ENCODE results near the gene PRICKLE2.

PRICKLE2 gene

DNA sequence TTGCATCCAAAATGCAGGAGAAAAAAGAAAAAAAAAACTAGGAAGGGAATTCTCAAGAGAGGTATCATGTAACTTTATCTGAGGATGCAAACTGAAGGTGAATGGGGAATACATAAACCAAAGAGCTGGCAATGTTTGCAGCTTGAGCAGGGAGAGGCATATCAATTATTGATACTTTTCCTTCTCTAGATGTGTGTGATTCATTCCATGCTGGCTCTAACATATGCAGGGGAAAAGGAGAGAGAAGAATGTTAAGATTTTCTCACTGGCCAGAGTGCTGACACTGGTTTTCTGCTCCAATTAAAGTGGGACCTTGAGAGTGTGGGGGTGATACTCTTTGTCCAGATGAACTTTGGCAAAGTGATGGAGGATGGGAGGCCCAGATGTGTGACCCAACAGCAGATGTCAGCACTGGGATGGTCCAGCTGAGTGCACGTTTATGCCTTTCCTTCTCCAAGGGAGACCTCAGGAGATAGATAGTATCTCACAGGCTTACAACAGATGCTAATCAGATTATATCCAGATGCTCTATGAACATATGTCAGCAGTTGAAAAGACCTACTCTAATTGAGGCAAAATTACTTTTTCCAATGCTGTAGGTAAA is 152.0 kb downstream of the PRICKLE2 start:
- no peak for DNase-seq (ENCODE audit: low spot score)

- DNase-seq (ENCODE audit: low spot score): no peak
Measured at GRCh38 chr3:64072126-64072525, 153.1 kb downstream of the PRICKLE2 start.

- DNase-seq (ENCODE audit: low spot score): no peak
Measured at GRCh38 chr3:64070704-64071103, 154.6 kb downstream of the PRICKLE2 start.

GRCh38 chr3:64067506-64068346 is 157.5 kb downstream of the PRICKLE2 start:
- no peak for DNase-seq (ENCODE audit: low spot score)

GRCh38 chr3:64064804-64065203 is 160.5 kb downstream of the PRICKLE2 start:
- DNase-seq (ENCODE audit: low spot score): no peak

DNA sequence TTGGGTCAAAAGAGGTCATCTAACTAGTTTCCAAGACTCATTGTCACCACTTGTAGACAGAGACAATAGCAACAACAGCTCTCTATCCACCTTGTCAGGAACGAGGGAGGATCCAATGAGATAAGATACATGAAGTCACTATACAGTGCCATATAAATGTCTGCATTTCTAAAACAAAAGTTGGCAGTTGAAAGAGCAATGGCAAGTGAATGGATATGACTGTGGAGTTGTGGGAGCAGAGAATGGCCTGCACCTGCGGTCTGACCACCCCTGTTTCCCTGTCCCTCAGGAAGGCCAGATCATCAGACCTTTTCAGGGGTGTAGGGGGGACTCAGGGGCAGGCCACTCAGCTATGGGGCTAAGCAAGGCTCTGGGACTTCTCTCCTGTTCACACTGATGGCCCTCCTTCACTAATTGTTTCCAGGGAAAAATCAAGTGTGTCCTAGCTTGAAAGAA is 161.3 kb downstream of the PRICKLE2 start:
- DNase-seq (ENCODE audit: low spot score): no peak

DNA sequence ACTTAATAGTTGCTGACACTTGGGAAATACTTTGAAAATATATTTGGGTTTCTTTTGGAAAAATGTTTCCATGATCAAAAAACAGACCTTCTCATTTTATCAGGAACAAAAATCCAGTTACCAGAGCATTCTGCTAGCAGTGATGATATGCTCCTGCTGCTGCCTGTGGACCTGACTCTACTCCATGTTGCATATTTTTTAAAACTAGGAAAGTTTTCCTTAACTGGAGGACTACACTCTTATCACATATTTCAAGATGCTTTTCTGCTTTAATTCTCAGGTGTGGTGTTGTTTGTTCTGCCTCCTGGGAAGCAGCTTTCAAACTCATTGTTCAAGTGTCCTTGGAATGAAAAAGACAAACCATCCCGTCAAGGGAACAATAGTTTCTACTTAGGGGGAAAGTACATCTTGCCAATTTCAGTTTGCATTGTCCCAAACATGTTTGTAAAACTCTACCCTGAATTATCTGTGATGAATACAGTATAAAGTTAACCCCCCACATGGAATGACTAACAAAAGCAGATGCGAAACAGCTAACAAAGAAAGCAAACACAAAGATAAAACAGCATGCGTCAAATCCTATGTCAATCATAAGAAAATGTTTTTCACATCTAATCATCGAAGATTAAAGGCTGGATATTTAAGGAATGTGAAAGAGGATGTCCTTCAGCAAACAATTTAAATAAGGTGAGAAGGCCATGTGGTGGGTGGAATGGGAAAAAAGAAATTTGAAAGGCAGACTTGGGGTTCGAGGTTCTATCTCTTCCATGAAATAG is 161.9 kb downstream of the PRICKLE2 start:
- no peak for DNase-seq (ENCODE audit: low spot score)

GRCh38 chr3:64061628-64062027 is 163.6 kb downstream of the PRICKLE2 start:
- no peak for DNase-seq (ENCODE audit: low spot score)

GRCh38 chr3:64059484-64060175 is 165.6 kb downstream of the PRICKLE2 start:
- DNase-seq (ENCODE audit: low spot score): no peak

DNA sequence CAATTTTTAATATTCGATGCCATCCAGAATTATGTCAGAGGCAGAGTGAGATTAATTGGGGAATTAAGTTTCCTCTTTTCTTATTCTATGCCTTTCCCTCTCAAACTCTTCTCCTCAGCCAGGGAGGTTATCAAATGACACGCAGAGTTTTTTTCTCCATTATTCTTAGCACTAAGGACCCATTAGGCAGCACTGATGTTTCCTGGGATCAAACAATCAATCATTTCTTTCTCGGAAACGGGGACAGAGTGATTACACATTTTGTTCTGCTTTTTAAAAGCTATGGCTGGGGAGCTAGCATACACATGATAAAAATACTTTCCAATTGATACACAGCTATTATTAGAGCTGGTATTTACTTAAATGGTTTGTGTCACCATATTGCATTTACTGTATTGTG is 166.7 kb downstream of the PRICKLE2 start:
- DNase-seq (ENCODE audit: low spot score): no peak

DNA sequence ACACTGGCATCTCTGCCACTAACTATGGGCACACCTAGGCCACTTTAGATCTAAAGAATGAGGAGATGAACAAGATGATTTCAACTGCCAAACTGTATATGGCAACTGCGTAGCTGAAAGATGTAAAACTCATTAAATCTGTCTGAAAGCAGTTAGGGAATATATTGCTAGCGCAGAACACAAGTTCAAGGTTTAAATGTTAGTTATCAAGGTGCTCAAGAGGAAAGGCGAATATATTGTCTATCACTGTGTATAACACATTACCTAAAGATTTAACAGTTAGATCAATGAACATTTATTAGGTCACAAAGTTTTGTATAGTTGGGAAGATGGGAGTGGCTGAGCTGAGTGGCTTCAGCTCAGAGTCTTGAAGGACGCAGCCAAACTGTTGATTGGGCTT is 168.0 kb downstream of the PRICKLE2 start:
- no peak for DNase-seq (ENCODE audit: low spot score)

GRCh38 chr3:64056606-64057180 is 168.6 kb downstream of the PRICKLE2 start:
- DNase-seq (ENCODE audit: low spot score): peak; percentile 47

GRCh38 chr3:64055076-64055475 is 170.2 kb downstream of the PRICKLE2 start:
- DNase-seq (ENCODE audit: low spot score): no peak

- no peak for DNase-seq (ENCODE audit: low spot score)
Measured at GRCh38 chr3:64054488-64054887, 170.8 kb downstream of the PRICKLE2 start.

DNA sequence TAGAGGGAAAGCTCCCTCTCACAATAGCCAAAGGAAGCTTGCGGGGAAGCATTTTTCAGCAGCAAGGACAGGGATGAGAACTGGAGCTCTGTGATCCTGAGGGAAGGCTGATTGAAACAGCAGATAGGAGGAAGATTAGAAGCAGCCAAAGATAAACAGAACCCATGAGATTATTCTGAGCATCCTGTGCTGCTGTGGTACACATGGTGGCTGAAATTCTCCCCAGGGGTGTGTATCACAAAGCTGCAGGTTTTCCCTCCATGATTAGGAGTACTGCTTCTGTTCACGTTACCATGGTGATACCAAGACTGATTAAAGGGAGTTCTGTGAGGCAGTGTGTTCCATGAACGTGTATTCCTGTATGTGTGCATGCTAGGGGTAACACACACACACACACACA is 171.7 kb downstream of the PRICKLE2 start:
- DNase-seq (ENCODE audit: low spot score): no peak

DNA sequence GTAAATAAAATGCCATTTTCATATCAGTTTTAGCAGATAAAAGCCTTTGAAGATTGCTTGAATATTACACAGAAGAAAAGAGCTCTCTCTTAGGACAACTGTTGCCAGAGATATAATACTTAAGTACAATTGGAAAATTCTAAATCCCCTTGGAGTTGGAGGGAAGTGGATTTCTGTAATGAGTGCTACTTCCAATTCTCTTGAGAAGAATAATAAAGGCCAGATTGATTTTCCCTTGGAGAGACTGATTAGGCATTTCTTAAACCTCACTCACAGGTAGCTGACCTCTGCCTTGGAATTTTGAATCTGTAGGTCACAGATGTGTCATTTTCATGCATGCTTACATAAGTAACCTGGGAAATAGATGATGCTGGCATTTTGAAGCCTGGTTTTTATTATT is 172.1 kb downstream of the PRICKLE2 start:
- no peak for DNase-seq (ENCODE audit: low spot score)

DNA sequence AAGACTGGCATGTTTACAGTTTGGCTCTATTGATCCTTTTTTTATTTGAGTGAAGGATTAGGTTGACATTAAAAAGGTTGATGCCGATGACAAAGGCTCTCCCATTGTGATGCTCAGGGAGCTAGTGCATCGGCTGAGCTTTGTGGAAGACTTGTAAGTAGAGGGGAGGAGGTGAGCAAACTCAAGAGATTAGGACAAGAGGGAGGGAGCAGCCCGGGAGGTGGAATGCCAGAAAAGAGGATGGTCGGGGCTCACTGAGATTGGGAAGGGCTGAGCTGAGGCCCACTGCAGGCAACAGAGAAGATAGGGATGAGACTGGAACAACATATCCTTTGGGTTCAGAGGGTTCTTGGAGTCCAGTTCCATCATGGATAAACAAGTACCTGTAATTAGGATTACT is 175.4 kb downstream of the PRICKLE2 start:
- DNase-seq (ENCODE audit: low spot score): no peak

DNA sequence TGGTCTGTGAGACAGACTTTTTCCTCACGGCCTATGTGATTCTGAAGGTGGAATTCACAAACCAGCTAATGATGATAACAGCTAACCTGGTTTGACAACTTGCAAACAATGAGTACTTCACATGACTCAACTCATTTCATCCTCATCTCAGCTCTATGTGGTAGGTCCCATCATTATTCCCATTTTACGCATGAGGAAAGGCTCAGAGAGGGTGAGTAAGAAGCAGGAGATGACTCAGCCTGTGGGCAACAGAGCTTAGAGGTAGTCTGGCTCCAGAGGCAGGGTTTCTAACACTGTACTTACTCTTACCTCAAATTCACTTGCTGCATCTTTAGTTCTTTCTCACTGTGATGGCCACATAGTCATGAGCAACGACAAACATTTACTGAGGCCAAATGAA is 176.1 kb downstream of the PRICKLE2 start:
- DNase-seq (ENCODE audit: low spot score): peak; percentile 29

DNA sequence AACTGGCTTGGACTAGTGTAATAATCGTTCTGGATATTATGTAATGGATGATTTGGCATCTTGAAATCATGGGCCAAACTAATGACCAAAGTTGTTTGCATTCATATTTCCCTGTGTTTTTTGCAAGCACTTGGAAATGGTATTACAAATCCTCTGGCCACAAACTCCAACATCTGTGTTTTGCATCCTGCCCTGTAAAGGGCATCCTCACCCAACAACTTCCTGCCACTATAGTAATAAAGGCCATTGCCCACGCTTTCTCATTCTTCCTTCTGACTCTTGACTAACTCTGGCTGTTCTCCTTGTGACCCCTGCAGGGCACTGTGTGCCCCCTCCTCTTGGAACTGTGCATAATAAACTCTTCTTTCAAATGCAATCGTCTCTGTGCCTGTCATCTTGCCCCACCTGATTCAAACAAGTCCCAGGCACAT is 176.6 kb downstream of the PRICKLE2 start:
- DNase-seq (ENCODE audit: low spot score): peak; percentile 53

GRCh38 chr3:64047787-64048186 is 177.5 kb downstream of the PRICKLE2 start:
- no peak for DNase-seq (ENCODE audit: low spot score)

GRCh38 chr3:64046996-64047594 is 178.2 kb downstream of the PRICKLE2 start:
- DNase-seq (ENCODE audit: low spot score): no peak
